IMR-90 (cell line): ENCODE results near the gene NOM1. TPM values are rescaled to one million over a fixed set of nuclear protein-coding genes. Genes with fewer than 3 reads are reported as not detected.

ENCODE experiments used
- ATAC-seq: fragments of 200-7000 bp; cut with Tn5 transposase; 2 replicates; pipeline ENCODE4 v1.9.1; 2020; ENCODE audit warnings: low read depth, mild to moderate bottlenecking, moderate library complexity
- BruUV-seq: library from RNA; stranded (reverse); fragments of 400-500 nt; replicated peaks from 2 replicates; lab custom pipeline; 2021; lab: Mats Ljungman, UMichigan
- CTCF ChIA-PET: fragments of 300-600 bp; formaldehyde crosslinking; extraction: SDS; loops from one replicate; lab custom pipeline; 2021; ENCODE audit warnings: antibody characterized with exemption; lab: Yijun Ruan, JAX
- POLR2A ChIA-PET: fragments of 300-600 bp; sonication (Branson Sonifier 250); formaldehyde crosslinking; loops from one replicate; lab custom pipeline; 2022; ENCODE audit warnings: antibody characterized with exemption; ENCODE audit not compliant: unreplicated experiment; lab: Charles Lee
- DNase-seq: peaks from one replicate; pipeline ENCODE4 v3.0.0; 2013
- H2AFZ ChIP-seq: replicated peaks from 2 replicates; pipeline ENCODE3; 2013; ENCODE audit warnings: low read length, mild to moderate bottlenecking; ENCODE audit not compliant: poor library complexity
- H2AK5ac ChIP-seq: 2 replicates; pipeline ENCODE4 v1.6.1; 2013; ENCODE audit warnings: low read depth, low read length, inconsistent platforms
- H2AK9ac ChIP-seq: replicated peaks from 2 replicates; pipeline ENCODE3; 2013; ENCODE audit warnings: mild to moderate bottlenecking, low read depth, low read length, moderate library complexity; ENCODE audit not compliant: poor library complexity
- H2BK120ac ChIP-seq: 2 replicates; pipeline ENCODE4 v1.6.1; 2013; ENCODE audit warnings: low read depth, low read length, inconsistent platforms
- H2BK15ac ChIP-seq: 3 replicates; pipeline ENCODE4 v1.6.1; 2013; ENCODE audit warnings: low read depth, low read length, inconsistent platforms
- H2BK20ac ChIP-seq: 2 replicates; pipeline ENCODE4 v1.6.1; 2013; ENCODE audit warnings: low read depth, mild to moderate bottlenecking, inconsistent platforms, low read length, moderate library complexity
- H2BK5ac ChIP-seq: 2 replicates; pipeline ENCODE4 v1.6.1; 2013; ENCODE audit warnings: mild to moderate bottlenecking, low read depth, low read length, inconsistent platforms; ENCODE audit not compliant: poor library complexity, severe bottlenecking
- H3K14ac ChIP-seq: replicated peaks from 2 replicates; pipeline ENCODE4 v1.6.1; 2013; ENCODE audit warnings: low read depth, low read length, inconsistent platforms
- H3K18ac ChIP-seq: 2 replicates; pipeline ENCODE4 v1.6.1; 2013; ENCODE audit warnings: low read depth, low read length, control low read depth
- H3K23ac ChIP-seq: 2 replicates; pipeline ENCODE4 v1.6.1; 2013; ENCODE audit warnings: low read depth, low read length, inconsistent platforms
- H3K27ac ChIP-seq: 2 replicates; pipeline ENCODE4 v1.5.1; 2013; ENCODE audit warnings: mild to moderate bottlenecking, control low read depth, low read length; ENCODE audit not compliant: insufficient read depth
- H3K27me3 ChIP-seq: 2 replicates; pipeline ENCODE4 v1.6.1; 2013; ENCODE audit warnings: low read length; ENCODE audit not compliant: control insufficient read depth, insufficient read depth
- H3K36me3 ChIP-seq: 2 replicates; pipeline ENCODE4 v1.6.1; 2013; ENCODE audit warnings: low read length, mixed read lengths; ENCODE audit not compliant: control insufficient read depth, insufficient read depth
- H3K4ac ChIP-seq: 2 replicates; pipeline ENCODE4 v1.6.1; 2013; ENCODE audit warnings: low read depth, low read length, inconsistent platforms
- H3K4me1 ChIP-seq: 2 replicates; pipeline ENCODE4 v1.6.1; 2013; ENCODE audit warnings: low read length, mixed read lengths; ENCODE audit not compliant: control insufficient read depth, insufficient read depth
- H3K4me2 ChIP-seq: 2 replicates; pipeline ENCODE4 v1.6.1; 2013; ENCODE audit warnings: low read depth, mild to moderate bottlenecking, control low read depth, low read length, moderate library complexity
- H3K4me3 ChIP-seq: 2 replicates; pipeline ENCODE4 v1.5.1; 2013; ENCODE audit warnings: low read depth, mild to moderate bottlenecking, control low read depth, low read length, moderate library complexity; ENCODE audit not compliant: insufficient read depth
- H3K56ac ChIP-seq: 2 replicates; pipeline ENCODE4 v1.6.1; 2013; ENCODE audit warnings: low read length, inconsistent platforms; ENCODE audit not compliant: insufficient read depth; ENCODE audit errors: extremely low read depth
- H3K79me1 ChIP-seq, 2 experiments: 2 replicates each; pipeline ENCODE4 v1.6.1; 2013; ENCODE audit warnings: low read length in 2 of 2, inconsistent platforms in 1 of 2, low read depth in 1 of 2
- H3K9ac ChIP-seq: 2 replicates; pipeline ENCODE4 v1.6.1; 2013; ENCODE audit warnings: low read depth, low read length, control low read depth
- H3K9me1 ChIP-seq: 2 replicates; pipeline ENCODE4 v1.6.1; 2013; ENCODE audit warnings: low read length, inconsistent platforms; ENCODE audit not compliant: insufficient read depth
- H3K9me3 ChIP-seq: 2 replicates; pipeline ENCODE4 v1.6.1; 2013; ENCODE audit warnings: low read length; ENCODE audit not compliant: control insufficient read depth, insufficient read depth
- H4K20me1 ChIP-seq: 2 replicates; pipeline ENCODE4 v1.6.1; 2013; ENCODE audit warnings: low read length, inconsistent platforms; ENCODE audit not compliant: insufficient read depth
- H4K5ac ChIP-seq: 2 replicates; pipeline ENCODE4 v1.6.1; 2013; ENCODE audit warnings: mild to moderate bottlenecking, low read depth, low read length, control low read depth
- H4K8ac ChIP-seq, 2 experiments: 2 replicates each; pipeline ENCODE4 v1.6.1; 2013; ENCODE audit warnings: low read depth in 2 of 2, low read length in 2 of 2, control low read depth in 1 of 2, inconsistent platforms in 1 of 2
- H4K91ac ChIP-seq: 2 replicates; pipeline ENCODE4 v1.6.1; 2013; ENCODE audit warnings: low read depth, low read length, inconsistent platforms; ENCODE audit not compliant: insufficient read depth
- FOS ChIP-seq: fragments of 150-350 bp; IDR thresholded peaks from 2 replicates; pipeline ENCODE4 v1.6.1; 2016; ENCODE audit warnings: low read depth, low read length
- WGBS, 2 experiments: methylation state at CpG; one replicate each; pipeline versions ENCODE4 v1.1.5 to v1.1.7; 2013; ENCODE audit warnings: missing lambda C conversion rate in 2 of 2; ENCODE audit not compliant: insufficient read length in 1 of 2; ENCODE audit errors: extremely low coverage in 2 of 2; 5-methylcytosine and 5-hydroxymethylcytosine counted together
- dilution Hi-C: fragments of 300-500 bp; cut with HindIII; formaldehyde crosslinking; loops from one replicate; pipeline ENCODE4 v1.14.3; 2018; ENCODE audit warnings: low sequenced_read_pairs; ENCODE audit not compliant: unreplicated experiment
- in situ Hi-C: fragments of 300-500 bp; cut with MboI; formaldehyde crosslinking; loops from 3 replicates; pipeline ENCODE4 v1.14.3; 2019; ENCODE audit warnings: low sequenced_read_pairs, inconsistent platforms, mixed read lengths
- intact Hi-C: fragments of 100-400 bp; cut with micrococcal nuclease; formaldehyde crosslinking; loops from 2 replicates; pipeline ENCODE4 v1.10.0; 2022
- polyA plus RNA-seq, 3 experiments: library from polyadenylated mRNA; depleted of rRNA; stranded (reverse); fragments of >200 nt; gene quantifications; 2 replicates each; pipeline ENCODE4 v1.2.3, GENCODE V29; 2012; ENCODE audit warnings: low replicate concordance in 1 of 3
- total RNA-seq: library from RNA; depleted of rRNA; stranded (reverse); fragments of >200 nt; gene quantifications from 2 replicates; pipeline ENCODE4 v1.2.3, GENCODE V29; 2012

NOM1 gene
- total and polyA plus RNA-seq, 2 of the 4 experiments (the other 2 are of a cell fraction): 15.3 to 15.4 TPM

DNA sequence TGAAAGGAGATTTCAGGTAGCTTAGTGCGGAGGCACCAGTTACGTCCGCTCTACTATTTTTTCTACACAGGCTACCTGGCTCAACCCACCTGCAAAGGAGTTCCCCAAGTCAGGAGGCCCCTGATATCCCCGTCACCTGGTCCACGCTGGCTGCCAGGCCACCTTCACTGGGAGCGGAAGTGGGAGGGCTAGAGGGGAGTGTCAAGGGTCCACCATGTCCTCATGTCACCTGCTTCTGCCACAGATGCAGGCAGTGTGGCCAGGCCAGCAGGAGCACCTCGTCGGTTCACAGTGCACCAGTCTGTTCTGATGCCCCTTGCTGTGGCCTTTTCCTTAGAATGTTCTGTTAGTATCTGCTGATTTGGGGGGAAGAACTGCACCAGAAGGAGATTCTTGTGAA is 16.9 kb downstream of the NOM1 start:
- CTCF ChIA-PET: no interaction called here
- no peak for TF ChIP-seq FOS
- Histone ChIP-seq H3K27ac (no peak overlapping the region), H4K20me1 (no peaks in the 10 kb centered on the region; the same call in 1 of the 2 replicates), H2AK9ac (no peak overlapping the region), H2BK20ac (no peak overlapping the region), H3K79me1 (peaks cover 3 to 8% of the 10 kb centered on the region in 2 experiments; a peak in 2 of 4 replicates), H3K4me3 (no peak overlapping the region), H2AK5ac (no peak overlapping the region), H3K4me2 (no peak overlapping the region), H2BK120ac (no peak overlapping the region), H3K36me3 (peaks cover 62% of the 10 kb centered on the region), H3K27me3 (no peaks in the 10 kb centered on the region), H4K91ac (no peak overlapping the region), H3K23ac (no peak overlapping the region), H3K9ac (no peak overlapping the region; the same call in 1 of the 2 replicates), H3K18ac (no peak overlapping the region), H2BK15ac (no peak overlapping the region), H3K56ac (no peak overlapping the region), H3K4me1 (no peaks in the 10 kb centered on the region), H3K4ac (no peak overlapping the region), H3K9me1 (no peaks in the 10 kb centered on the region), H2AFZ (no peak overlapping the region), H3K14ac (no peak overlapping the region), H2BK5ac (no peak overlapping the region), H3K9me3 (no peaks in the 10 kb centered on the region), H4K5ac (no peak overlapping the region), H4K8ac (no peak overlapping the region)
- no peak for ATAC-seq
- intact Hi-C loops: loop anchor here (10.0 kb wide), 1 partner anchor 408 kb away; no protein-coding TSS in a partner anchor
- POLR2A ChIA-PET: no interaction called here
- no peak for DNase-seq
- in situ Hi-C loops: loop anchor here (25.0 kb wide), 3 partner anchors 171 to 421 kb away; partner anchors contain the start of gene UBE3C
- no TSS peak for BruUV-seq
- dilution Hi-C loops: no loop called here
- no CpG with 5 or more reads among the region's 8 CpGs for WGBS, 2 experiments
